ENCODE results near the gene NXNL1. TPM values are rescaled to one million over a fixed set of nuclear protein-coding genes. Genes with fewer than 3 reads are reported as not detected.

The NXNL1 gene
- total and polyA plus RNA-seq, 5 donors from 2014 or later: not detected

- H3K36me3 Mint-ChIP-seq: no peaks in the 10 kb centered on the region
- H3K27ac ChIP-seq (ENCODE audit: insufficient read depth, low read length, poor library complexity, severe bottlenecking): no peak overlapping the region
- H3K4me1 ChIP-seq (ENCODE audit: control insufficient read depth, insufficient read depth, low read length, poor library complexity, severe bottlenecking): peaks cover 23% of the 10 kb centered on the region
- peaks cover 4 to 25% (median 14%) of the 10 kb centered on the region in 4 donors for H3K4me1 Mint-ChIP-seq
- no peaks in the 10 kb centered on the region for H3K27me3 ChIP-seq (ENCODE audit: control insufficient read depth, insufficient read depth, low read length)
- DNase-seq (no peak), ATAC-seq (ENCODE audit: low read depth in 2 of 2) (no peak)
- peak overlapping the region in 2 of 3 donors; percentile 88 to 90 for H3K27ac Mint-ChIP-seq
- no peaks in the 10 kb centered on the region for H3K9me3 ChIP-seq (ENCODE audit: control insufficient read depth in 2 of 2, low read length in 2 of 2)
- H3K27me3 Mint-ChIP-seq: no peaks in the 10 kb centered on the region
- H3K4me3 Mint-ChIP-seq: peak overlapping the region; percentile 80 to 97 (median 86)
- H3K36me3 ChIP-seq (ENCODE audit: control insufficient read depth, insufficient read depth, low read length): no peaks in the 10 kb centered on the region
- H3K4me3 ChIP-seq (ENCODE audit: low read depth, low read length): no peak overlapping the region
- H3K9me3 Mint-ChIP-seq: no peaks in the 10 kb centered on the region
These were observed 10.8 kb upstream of the NXNL1 start for GRCh38 chr19:17471410-17472125.

- ATAC-seq (ENCODE audit: low read depth in 2 of 2) (peak; percentile 62 to 73), DNase-seq (peak; percentile 83 to 91 (median 90))
- peak within 1 kb of the TSS; percentile 89 to 99 (median 97) for H3K4me3 Mint-ChIP-seq
- no peaks in the 10 kb centered on the region for H3K36me3 ChIP-seq (ENCODE audit: control insufficient read depth, insufficient read depth, low read length)
- peak within 1 kb of the TSS; percentile 93 to 97 (median 97) for H3K27ac Mint-ChIP-seq
- peak within 1 kb of the TSS; percentile 76 for H3K27ac ChIP-seq (ENCODE audit: insufficient read depth, low read length, poor library complexity, severe bottlenecking)
- peak within 1 kb of the TSS; percentile 81 for H3K4me3 ChIP-seq (ENCODE audit: low read depth, low read length)
- peaks cover 5 to 30% (median 15%) of the 10 kb centered on the region in 4 donors for H3K4me1 Mint-ChIP-seq
- no peaks in the 10 kb centered on the region for H3K9me3 ChIP-seq (ENCODE audit: control insufficient read depth in 2 of 2, low read length in 2 of 2)
- H3K27me3 ChIP-seq (ENCODE audit: control insufficient read depth, insufficient read depth, low read length): no peaks in the 10 kb centered on the region
- H3K9me3 Mint-ChIP-seq: no peaks in the 10 kb centered on the region
- no peaks in the 10 kb centered on the region for H3K36me3 Mint-ChIP-seq
- peaks cover 4% of the 10 kb centered on the region for H3K27me3 Mint-ChIP-seq
- peaks cover 26% of the 10 kb centered on the region for H3K4me1 ChIP-seq (ENCODE audit: control insufficient read depth, insufficient read depth, low read length, poor library complexity, severe bottlenecking)
These were observed 9.5 kb upstream of the NXNL1 start, which contains the start of gene SLC27A1 for GRCh38 chr19:17470068-17470841. TSS of gene SLC27A1 (plus strand) at chr19:17470524. CDS start at chr19:17470541, 17 bp downstream.

GRCh38 chr19:17469481-17470067, 8.8 kb upstream of the NXNL1 start:
- H3K36me3 ChIP-seq (ENCODE audit: control insufficient read depth, insufficient read depth, low read length): no peaks in the 10 kb centered on the region
- H3K27me3 ChIP-seq (ENCODE audit: control insufficient read depth, insufficient read depth, low read length): no peaks in the 10 kb centered on the region
- no peaks in the 10 kb centered on the region for H3K36me3 Mint-ChIP-seq
- peak overlapping the region; percentile 93 to 97 (median 97) for H3K27ac Mint-ChIP-seq
- no peaks in the 10 kb centered on the region for H3K9me3 Mint-ChIP-seq
- ATAC-seq (ENCODE audit: low read depth in 2 of 2) (peak; percentile 88 to 89), DNase-seq (peak; percentile 87 to 95 (median 92))
- H3K4me1 Mint-ChIP-seq: peaks cover 5 to 30% (median 15%) of the 10 kb centered on the region in 4 donors
- peaks cover 26% of the 10 kb centered on the region for H3K4me1 ChIP-seq (ENCODE audit: control insufficient read depth, insufficient read depth, low read length, poor library complexity, severe bottlenecking)
- H3K27me3 Mint-ChIP-seq: peaks cover 6% of the 10 kb centered on the region
- H3K4me3 Mint-ChIP-seq: peak overlapping the region; percentile 89 to 99 (median 97)
- no peaks in the 10 kb centered on the region for H3K9me3 ChIP-seq (ENCODE audit: control insufficient read depth in 2 of 2, low read length in 2 of 2)
- peak overlapping the region; percentile 76 for H3K27ac ChIP-seq (ENCODE audit: insufficient read depth, low read length, poor library complexity, severe bottlenecking)
- H3K4me3 ChIP-seq (ENCODE audit: low read depth, low read length): peak overlapping the region; percentile 81

- Mint-ChIP-seq H3K4me3 (peak overlapping the region; percentile 89 to 99 (median 97)), H3K9me3 (no peaks in the 10 kb centered on the region), H3K27ac (peak overlapping the region; percentile 93 to 97 (median 97)), H3K36me3 (no peaks in the 10 kb centered on the region), H3K27me3 (peaks cover 8% of the 10 kb centered on the region), H3K4me1 (peaks cover 5 to 30% (median 15%) of the 10 kb centered on the region in 4 donors)
- no peaks in the 10 kb centered on the region for H3K36me3 ChIP-seq (ENCODE audit: control insufficient read depth, insufficient read depth, low read length)
- no peaks in the 10 kb centered on the region for H3K9me3 ChIP-seq (ENCODE audit: control insufficient read depth in 2 of 2, low read length in 2 of 2)
- no peaks in the 10 kb centered on the region for H3K27me3 ChIP-seq (ENCODE audit: control insufficient read depth, insufficient read depth, low read length)
- H3K4me1 ChIP-seq (ENCODE audit: control insufficient read depth, insufficient read depth, low read length, poor library complexity, severe bottlenecking): peaks cover 26% of the 10 kb centered on the region
- peak overlapping the region; percentile 76 for H3K27ac ChIP-seq (ENCODE audit: insufficient read depth, low read length, poor library complexity, severe bottlenecking)
- ATAC-seq (ENCODE audit: low read depth in 2 of 2) (no peak), DNase-seq (no peak)
- H3K4me3 ChIP-seq (ENCODE audit: low read depth, low read length): no peak overlapping the region
These were observed 8.4 kb upstream of the NXNL1 start for GRCh38 chr19:17469092-17469480.

- Mint-ChIP-seq H3K27me3 (peaks cover 8% of the 10 kb centered on the region), H3K9me3 (no peaks in the 10 kb centered on the region), H3K27ac (peak overlapping the region; percentile 93 to 97 (median 97)), H3K36me3 (no peaks in the 10 kb centered on the region), H3K4me1 (peaks cover 5 to 30% (median 15%) of the 10 kb centered on the region in 4 donors), H3K4me3 (peak overlapping the region; percentile 89 to 99 (median 97))
- no peak for ATAC-seq (ENCODE audit: low read depth in 2 of 2)
- H3K4me3 ChIP-seq (ENCODE audit: low read depth, low read length): no peak overlapping the region
- no peaks in the 10 kb centered on the region for H3K9me3 ChIP-seq (ENCODE audit: control insufficient read depth in 2 of 2, low read length in 2 of 2)
- H3K36me3 ChIP-seq (ENCODE audit: control insufficient read depth, insufficient read depth, low read length): no peaks in the 10 kb centered on the region
- peaks cover 26% of the 10 kb centered on the region for H3K4me1 ChIP-seq (ENCODE audit: control insufficient read depth, insufficient read depth, low read length, poor library complexity, severe bottlenecking)
- H3K27ac ChIP-seq (ENCODE audit: insufficient read depth, low read length, poor library complexity, severe bottlenecking): peak overlapping the region; percentile 76
- no peak for DNase-seq
- H3K27me3 ChIP-seq (ENCODE audit: control insufficient read depth, insufficient read depth, low read length): no peaks in the 10 kb centered on the region
These were observed 7.8 kb upstream of the NXNL1 start for GRCh38 chr19:17468302-17469091.

- Histone ChIP-seq H3K27ac (ENCODE audit: insufficient read depth, low read length, poor library complexity, severe bottlenecking) (no peak overlapping the region), H3K27me3 (ENCODE audit: control insufficient read depth, insufficient read depth, low read length) (no peaks in the 10 kb centered on the region), H3K9me3 (ENCODE audit: control insufficient read depth in 2 of 2, low read length in 2 of 2) (no peaks in the 10 kb centered on the region), H3K4me1 (ENCODE audit: control insufficient read depth, insufficient read depth, low read length, poor library complexity, severe bottlenecking) (peaks cover 26% of the 10 kb centered on the region), H3K36me3 (ENCODE audit: control insufficient read depth, insufficient read depth, low read length) (no peaks in the 10 kb centered on the region), H3K4me3 (ENCODE audit: low read depth, low read length) (no peak overlapping the region)
- peak overlapping the region in 1 of 3 donors; percentile 65 for H3K27ac Mint-ChIP-seq
- no peaks in the 10 kb centered on the region for H3K9me3 Mint-ChIP-seq
- ATAC-seq (ENCODE audit: low read depth in 2 of 2): no peak
- peaks cover 8% of the 10 kb centered on the region for H3K27me3 Mint-ChIP-seq
- H3K4me3 Mint-ChIP-seq: peak overlapping the region in 2 of 4 donors; percentile 24 to 56
- no peak for DNase-seq
- peaks cover 5 to 30% (median 13%) of the 10 kb centered on the region in 4 donors for H3K4me1 Mint-ChIP-seq
- H3K36me3 Mint-ChIP-seq: no peaks in the 10 kb centered on the region
These were observed 7.0 kb upstream of the NXNL1 start for GRCh38 chr19:17467471-17468301.
